T-helper 1 cell treated with Interleukin-12 subunit alpha and Interleukin-12 subunit beta and Interleukin-4 antibody, amounts not matched to agents 30 μg/mL and 1 μg/mL, for 36 hours (primary cell): Measurements from ENCODE around the gene UBR4.
A peak's percentile ranks its signal among the peaks of the same experiment; 100 is the strongest.
"Not testable (repeated sequence)": the region's sequence is repeated elsewhere in the genome, so short reads cannot be mapped to it uniquely, and the experiment has no call there.

Experiments used
- H3K27ac Mint-ChIP-seq: one replicate; pipeline ENCODE4 v1.8.0; 2021; ENCODE audit warnings: mild to moderate bottlenecking, mixed read lengths
- H3K27me3 Mint-ChIP-seq: one replicate; pipeline ENCODE4 v1.8.0; 2021; ENCODE audit warnings: low read depth, mixed read lengths
- H3K36me3 Mint-ChIP-seq: one replicate; pipeline ENCODE4 v1.8.0; 2021; ENCODE audit warnings: low read depth, mixed read lengths
- H3K4me1 Mint-ChIP-seq: one replicate; pipeline ENCODE4 v1.8.0; 2021; ENCODE audit warnings: low read depth, mixed read lengths
- H3K4me3 Mint-ChIP-seq: one replicate; pipeline ENCODE4 v1.8.0; 2021; ENCODE audit warnings: mild to moderate bottlenecking, moderate library complexity, mixed read lengths
- H3K9me3 Mint-ChIP-seq: one replicate; pipeline ENCODE4 v1.8.0; 2021; ENCODE audit warnings: mixed read lengths

UBR4 gene

GRCh38 chr1:19209990-19210771 lies at the start of gene UBR4:
UBR4 (minus strand) TSS chr1:19210266; CDS start chr1:19210248, 18 bp downstream.
- Mint-ChIP-seq H3K9me3 (no peaks in the 10 kb centered on the region), H3K36me3 (peaks cover 19% of the 10 kb centered on the region), H3K27me3 (no peaks in the 10 kb centered on the region), H3K27ac (peak within 1 kb of the TSS; percentile 96), H3K4me1 (peaks cover 55% of the 10 kb centered on the region), H3K4me3 (peak within 1 kb of the TSS; percentile 86)

GRCh38 chr1:19258353-19258752 lies 48.3 kb upstream of the UBR4 start:
- Mint-ChIP-seq H3K4me1 (peaks cover 5% of the 10 kb centered on the region), H3K4me3 (no peak overlapping the region), H3K36me3 (peaks cover 8% of the 10 kb centered on the region), H3K27me3 (no peaks in the 10 kb centered on the region), H3K9me3 (no peaks in the 10 kb centered on the region), H3K27ac (no peak overlapping the region)

GRCh38 chr1:19257178-19257914 lies 47.3 kb upstream of the UBR4 start:
- no peaks in the 10 kb centered on the region for H3K9me3 Mint-ChIP-seq
- H3K4me3 Mint-ChIP-seq: no peak overlapping the region
- H3K27ac Mint-ChIP-seq: peak overlapping the region; percentile 21
- H3K36me3 Mint-ChIP-seq: peaks cover 8% of the 10 kb centered on the region
- H3K27me3 Mint-ChIP-seq: no peaks in the 10 kb centered on the region
- H3K4me1 Mint-ChIP-seq: peaks cover 12% of the 10 kb centered on the region

GRCh38 chr1:19256301-19256700 lies 46.2 kb upstream of the UBR4 start:
- peaks cover 12% of the 10 kb centered on the region for H3K4me1 Mint-ChIP-seq
- not testable (repeated sequence) for H3K36me3 Mint-ChIP-seq, H3K4me3 Mint-ChIP-seq, H3K27ac Mint-ChIP-seq, H3K9me3 Mint-ChIP-seq, H3K27me3 Mint-ChIP-seq

- H3K27ac Mint-ChIP-seq: no peak overlapping the region
- no peaks in the 10 kb centered on the region for H3K9me3 Mint-ChIP-seq
- H3K27me3 Mint-ChIP-seq: no peaks in the 10 kb centered on the region
- no peak overlapping the region for H3K4me3 Mint-ChIP-seq
- peaks cover 7% of the 10 kb centered on the region for H3K36me3 Mint-ChIP-seq
- H3K4me1 Mint-ChIP-seq: peaks cover 17% of the 10 kb centered on the region
Observed at GRCh38 chr1:19255288-19255687, 45.2 kb upstream of the UBR4 start.

- Mint-ChIP-seq H3K36me3 (peaks cover 2% of the 10 kb centered on the region), H3K4me3 (no peak overlapping the region), H3K27ac (no peak overlapping the region), H3K9me3 (no peaks in the 10 kb centered on the region), H3K4me1 (peaks cover 19% of the 10 kb centered on the region), H3K27me3 (no peaks in the 10 kb centered on the region)
Observed at GRCh38 chr1:19254416-19254815, 44.4 kb upstream of the UBR4 start.

- Mint-ChIP-seq H3K27ac (peak within 1 kb of the TSS; percentile 92), H3K4me3 (peak within 1 kb of the TSS; percentile 91), H3K36me3 (no peaks in the 10 kb centered on the region), H3K27me3 (no peaks in the 10 kb centered on the region), H3K9me3 (no peaks in the 10 kb centered on the region), H3K4me1 (peaks cover 17% of the 10 kb centered on the region)
Observed at GRCh38 chr1:19251305-19252196, 41.5 kb upstream of the UBR4 start, which contains the start of the genes EMC1 and MRTO4. EMC1 (minus strand) TSS chr1:19251524; CDS start chr1:19251509, 15 bp downstream. MRTO4 (plus strand) TSS chr1:19251805; CDS start chr1:19251836, 31 bp downstream.

GRCh38 chr1:19250629-19251304 lies 40.7 kb upstream of the UBR4 start:
- peaks cover 17% of the 10 kb centered on the region for H3K4me1 Mint-ChIP-seq
- peak overlapping the region; percentile 91 for H3K4me3 Mint-ChIP-seq
- peak overlapping the region; percentile 92 for H3K27ac Mint-ChIP-seq
- no peaks in the 10 kb centered on the region for H3K27me3 Mint-ChIP-seq
- H3K9me3 Mint-ChIP-seq: no peaks in the 10 kb centered on the region
- no peaks in the 10 kb centered on the region for H3K36me3 Mint-ChIP-seq

- Mint-ChIP-seq H3K27ac (no peak overlapping the region), H3K4me1 (no peaks in the 10 kb centered on the region), H3K4me3 (no peak overlapping the region), H3K36me3 (peaks cover 45% of the 10 kb centered on the region), H3K27me3 (no peaks in the 10 kb centered on the region), H3K9me3 (no peaks in the 10 kb centered on the region)
Observed at GRCh38 chr1:19240673-19241538, 30.8 kb upstream of the UBR4 start.

- Mint-ChIP-seq H3K4me3 (no peak overlapping the region), H3K36me3 (peaks cover 44% of the 10 kb centered on the region), H3K9me3 (no peaks in the 10 kb centered on the region), H3K27ac (no peak overlapping the region), H3K27me3 (no peaks in the 10 kb centered on the region), H3K4me1 (no peaks in the 10 kb centered on the region)
Observed at GRCh38 chr1:19239876-19240275, 29.8 kb upstream of the UBR4 start.

- H3K27me3 Mint-ChIP-seq: no peaks in the 10 kb centered on the region
- H3K4me1 Mint-ChIP-seq: no peaks in the 10 kb centered on the region
- H3K4me3 Mint-ChIP-seq: no peak overlapping the region
- H3K36me3 Mint-ChIP-seq: peaks cover 25% of the 10 kb centered on the region
- no peak overlapping the region for H3K27ac Mint-ChIP-seq
- no peaks in the 10 kb centered on the region for H3K9me3 Mint-ChIP-seq
Observed at GRCh38 chr1:19234224-19234623, 24.2 kb upstream of the UBR4 start.

GRCh38 chr1:19232524-19232846 lies 22.4 kb upstream of the UBR4 start:
- Mint-ChIP-seq H3K27me3 (no peaks in the 10 kb centered on the region), H3K27ac (no peak overlapping the region), H3K4me3 (no peak overlapping the region), H3K36me3 (peaks cover 20% of the 10 kb centered on the region), H3K9me3 (no peaks in the 10 kb centered on the region), H3K4me1 (no peaks in the 10 kb centered on the region)

- H3K36me3 Mint-ChIP-seq: peaks cover 21% of the 10 kb centered on the region
- H3K4me3 Mint-ChIP-seq, H3K27ac Mint-ChIP-seq, H3K27me3 Mint-ChIP-seq, H3K4me1 Mint-ChIP-seq, H3K9me3 Mint-ChIP-seq: not testable (repeated sequence)
Observed at GRCh38 chr1:19231736-19232523, 21.9 kb upstream of the UBR4 start.
